Measurements from ENCODE around the gene FAM53B.

DNA sequence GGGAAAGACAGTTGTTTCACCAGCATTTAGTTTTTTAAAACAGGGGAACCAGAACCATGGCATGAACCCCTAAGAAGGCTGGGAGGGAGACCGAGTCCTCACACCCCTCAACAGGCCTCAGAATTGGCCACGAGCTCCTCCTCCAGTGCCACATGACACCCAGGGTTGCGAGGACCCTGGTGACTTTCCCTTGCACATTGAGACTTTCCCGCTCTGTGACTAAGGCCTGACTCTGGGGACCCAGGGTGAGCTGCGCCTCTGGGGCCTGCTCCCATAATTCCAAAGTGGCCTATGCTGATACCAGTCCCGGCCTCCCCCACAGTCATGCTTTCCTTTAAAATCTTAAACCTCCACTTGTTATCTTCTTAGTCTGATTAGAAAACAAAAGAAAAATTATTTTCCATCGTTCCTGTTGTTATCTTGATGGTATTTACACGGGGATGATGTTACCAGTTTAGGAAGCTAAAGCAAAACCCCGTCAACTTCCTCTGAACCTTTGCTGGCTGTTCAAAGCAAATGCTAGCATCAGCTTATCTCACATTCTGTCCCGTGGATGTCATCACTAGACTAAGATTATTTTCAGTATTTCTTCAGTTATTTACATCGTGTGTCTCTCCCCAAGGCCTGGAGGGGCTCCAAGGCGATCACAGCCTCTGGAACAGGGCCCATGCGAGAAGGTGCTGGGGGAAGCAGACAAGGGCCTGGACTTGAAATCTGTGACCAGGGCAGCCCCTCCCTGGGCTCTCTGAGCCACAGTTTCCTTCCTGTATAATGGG, 42.1 kb downstream of the FAM53B start:
- TF ChIP-seq, protein P1, sequence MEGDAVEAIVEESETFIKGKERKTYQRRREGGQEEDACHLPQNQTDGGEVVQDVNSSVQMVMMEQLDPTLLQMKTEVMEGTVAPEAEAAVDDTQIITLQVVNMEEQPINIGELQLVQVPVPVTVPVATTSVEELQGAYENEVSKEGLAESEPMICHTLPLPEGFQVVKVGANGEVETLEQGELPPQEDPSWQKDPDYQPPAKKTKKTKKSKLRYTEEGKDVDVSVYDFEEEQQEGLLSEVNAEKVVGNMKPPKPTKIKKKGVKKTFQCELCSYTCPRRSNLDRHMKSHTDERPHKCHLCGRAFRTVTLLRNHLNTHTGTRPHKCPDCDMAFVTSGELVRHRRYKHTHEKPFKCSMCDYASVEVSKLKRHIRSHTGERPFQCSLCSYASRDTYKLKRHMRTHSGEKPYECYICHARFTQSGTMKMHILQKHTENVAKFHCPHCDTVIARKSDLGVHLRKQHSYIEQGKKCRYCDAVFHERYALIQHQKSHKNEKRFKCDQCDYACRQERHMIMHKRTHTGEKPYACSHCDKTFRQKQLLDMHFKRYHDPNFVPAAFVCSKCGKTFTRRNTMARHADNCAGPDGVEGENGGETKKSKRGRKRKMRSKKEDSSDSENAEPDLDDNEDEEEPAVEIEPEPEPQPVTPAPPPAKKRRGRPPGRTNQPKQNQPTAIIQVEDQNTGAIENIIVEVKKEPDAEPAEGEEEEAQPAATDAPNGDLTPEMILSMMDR (IDR thresholded peaks at IDR 0.05), result no peak
- TF ChIP-seq POLR2A (IDR thresholded peaks at IDR 0.05; ENCODE audit: low read depth) (no peak), POLR2AphosphoS5 (IDR thresholded peaks at IDR 0.05) (no peak)

All from esophagus muscularis mucosa (tissue), 3 donors.